Measurements from ENCODE around the gene SLC26A11. TPM values are rescaled to one million over a fixed set of nuclear protein-coding genes. Genes with fewer than 3 reads are reported as not detected.
A peak's percentile ranks its signal among the peaks of the same experiment; 100 is the strongest.
"Not testable (repeated sequence)": the region's sequence is repeated elsewhere in the genome, so short reads cannot be mapped to it uniquely, and the experiment has no call there.

The SLC26A11 gene
- total RNA-seq, 1 donor from 2014 or later = 42.4 TPM

DNA sequence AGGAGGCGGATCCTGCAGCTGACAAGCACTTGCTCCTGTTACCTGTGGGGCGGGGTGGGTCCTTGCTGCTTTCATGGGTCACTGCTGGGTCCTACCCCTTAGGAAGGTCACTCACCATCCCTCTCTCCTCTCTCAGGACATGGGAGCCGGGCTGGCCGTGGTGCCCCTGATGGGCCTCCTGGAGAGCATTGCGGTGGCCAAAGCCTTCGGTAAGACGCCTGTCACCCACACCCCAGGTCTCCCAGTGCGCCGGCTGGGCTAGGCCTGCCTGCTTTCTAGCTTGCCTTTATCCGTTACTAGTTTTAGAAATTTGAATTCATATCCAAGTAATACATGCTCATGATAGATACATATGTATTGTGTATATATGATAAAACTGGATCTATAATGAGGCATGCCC lies 17.2 kb downstream of the SLC26A11 start:
- Histone ChIP-seq H3K27ac (no peak overlapping the region), H3K36me3 (peaks cover 63% of the 10 kb centered on the region), H3K4me3 (no peak overlapping the region), H3K4me1 (no peaks in the 10 kb centered on the region), H3K27me3 (ENCODE audit: low read depth) (no peaks in the 10 kb centered on the region), H3K9me3 (peaks cover 13% of the 10 kb centered on the region)
- TF ChIP-seq, protein P1, sequence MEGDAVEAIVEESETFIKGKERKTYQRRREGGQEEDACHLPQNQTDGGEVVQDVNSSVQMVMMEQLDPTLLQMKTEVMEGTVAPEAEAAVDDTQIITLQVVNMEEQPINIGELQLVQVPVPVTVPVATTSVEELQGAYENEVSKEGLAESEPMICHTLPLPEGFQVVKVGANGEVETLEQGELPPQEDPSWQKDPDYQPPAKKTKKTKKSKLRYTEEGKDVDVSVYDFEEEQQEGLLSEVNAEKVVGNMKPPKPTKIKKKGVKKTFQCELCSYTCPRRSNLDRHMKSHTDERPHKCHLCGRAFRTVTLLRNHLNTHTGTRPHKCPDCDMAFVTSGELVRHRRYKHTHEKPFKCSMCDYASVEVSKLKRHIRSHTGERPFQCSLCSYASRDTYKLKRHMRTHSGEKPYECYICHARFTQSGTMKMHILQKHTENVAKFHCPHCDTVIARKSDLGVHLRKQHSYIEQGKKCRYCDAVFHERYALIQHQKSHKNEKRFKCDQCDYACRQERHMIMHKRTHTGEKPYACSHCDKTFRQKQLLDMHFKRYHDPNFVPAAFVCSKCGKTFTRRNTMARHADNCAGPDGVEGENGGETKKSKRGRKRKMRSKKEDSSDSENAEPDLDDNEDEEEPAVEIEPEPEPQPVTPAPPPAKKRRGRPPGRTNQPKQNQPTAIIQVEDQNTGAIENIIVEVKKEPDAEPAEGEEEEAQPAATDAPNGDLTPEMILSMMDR (IDR thresholded peaks at IDR 0.05) = no peak
- no peak for ATAC-seq
- DNase-seq = peak; percentile 28
- intact Hi-C loops (cut with DNase I) = no loop called here

DNA sequence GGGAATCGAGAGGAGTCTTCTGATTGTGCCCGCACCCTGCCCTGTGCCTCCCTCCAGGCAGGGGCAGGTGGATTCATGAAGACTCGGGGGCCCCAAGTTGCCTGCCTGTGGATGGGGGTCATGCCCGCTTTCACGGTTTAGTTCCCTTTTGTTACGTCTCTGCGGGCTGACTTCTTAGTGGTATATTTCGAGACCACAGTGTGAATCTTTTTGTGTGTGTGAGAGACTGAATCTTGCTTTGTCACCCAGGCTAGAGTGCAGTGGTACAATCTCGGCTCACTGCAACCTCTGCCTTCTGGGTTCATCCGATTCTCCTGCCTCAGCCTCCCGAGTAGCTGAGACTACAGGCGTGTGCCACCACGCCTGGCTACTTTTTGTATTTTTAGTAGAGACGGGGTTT lies 22.3 kb downstream of the SLC26A11 start:
- DNase-seq (peak; percentile 26), ATAC-seq (no peak)
- Histone ChIP-seq H3K27ac (no peak overlapping the region), H3K9me3 (no peaks in the 10 kb centered on the region), H3K4me3 (no peak overlapping the region), H3K27me3 (ENCODE audit: low read depth) (no peaks in the 10 kb centered on the region), H3K36me3 (peaks cover 68% of the 10 kb centered on the region), H3K4me1 (no peaks in the 10 kb centered on the region)
- TF ChIP-seq, protein P1 (IDR thresholded peaks at IDR 0.05) = no peak
- intact Hi-C loops (cut with DNase I) = no loop called here

DNA sequence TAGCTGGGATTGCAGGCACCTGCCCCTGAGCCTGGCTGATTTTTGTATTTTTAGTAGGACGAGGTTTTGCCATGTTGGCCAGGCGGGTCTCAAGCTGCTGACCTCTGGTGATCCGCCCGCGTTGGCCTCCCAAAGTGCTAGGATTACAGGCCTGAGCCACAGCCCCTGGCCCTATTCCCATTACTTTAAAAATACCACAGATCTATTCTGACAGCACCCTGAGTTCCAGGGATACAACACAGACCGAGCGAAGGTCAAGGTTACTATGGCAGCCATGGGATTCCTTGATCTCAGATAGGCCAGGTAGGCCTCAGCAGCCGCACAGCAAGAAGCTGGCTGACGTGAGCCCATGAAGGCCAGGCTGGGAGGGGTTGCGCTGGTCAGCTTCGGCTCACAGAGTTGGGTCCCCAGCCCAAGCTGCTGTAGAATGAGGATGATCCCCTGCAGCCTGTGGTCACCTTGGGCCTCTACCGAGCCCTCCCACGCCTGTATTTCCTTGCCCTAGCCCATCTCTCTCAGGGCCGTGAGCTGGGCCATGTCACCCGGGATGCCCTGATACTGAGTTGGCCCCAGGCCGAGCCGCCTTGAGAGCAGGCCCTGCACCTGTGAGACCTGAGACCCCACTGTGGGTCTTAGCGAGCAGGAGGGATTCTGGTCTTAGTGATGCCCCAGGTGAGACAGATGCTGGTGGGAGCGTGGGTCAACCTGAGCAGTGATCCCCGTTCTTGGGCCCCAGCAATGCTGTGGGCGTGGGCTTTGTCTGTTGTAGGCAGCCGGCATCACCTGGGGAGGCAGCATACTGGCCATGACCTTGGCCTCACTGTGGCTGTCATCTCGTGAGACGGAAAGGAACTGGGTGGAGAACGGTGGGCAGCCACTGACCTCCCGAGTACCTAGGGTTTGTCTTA lies 23.6 kb downstream of the SLC26A11 start:
- no peaks in the 10 kb centered on the region for H3K27me3 ChIP-seq (ENCODE audit: low read depth)
- DNase-seq (peak; percentile 20), ATAC-seq (no peak)
- TF ChIP-seq, protein P1 (IDR thresholded peaks at IDR 0.05) = no peak
- H3K4me1 ChIP-seq = no peaks in the 10 kb centered on the region
- peaks cover 63% of the 10 kb centered on the region for H3K36me3 ChIP-seq
- no peak overlapping the region for H3K27ac ChIP-seq
- intact Hi-C loops (cut with DNase I) = no loop called here
- H3K9me3 ChIP-seq = no peaks in the 10 kb centered on the region
- H3K4me3 ChIP-seq = no peak overlapping the region

DNA sequence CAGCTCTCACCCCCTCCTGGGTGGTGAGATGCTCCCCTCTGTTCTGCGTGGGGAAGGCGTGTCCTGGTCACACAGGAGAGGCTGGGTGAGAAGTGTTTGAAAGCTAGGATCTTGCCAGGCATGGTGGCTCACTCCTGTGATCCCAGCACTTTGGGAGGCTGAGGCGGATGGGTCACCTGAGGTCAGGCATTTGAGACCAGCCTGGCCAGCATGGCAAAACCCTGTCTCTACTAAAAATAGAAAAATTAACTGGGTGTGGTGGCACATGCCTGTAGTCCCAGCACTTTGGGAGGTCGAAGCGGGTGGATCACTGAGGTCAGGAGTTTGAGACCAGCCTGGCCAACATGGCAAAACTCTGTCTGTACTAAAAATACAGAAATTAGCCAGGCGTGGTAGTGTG lies 24.2 kb downstream of the SLC26A11 start:
- H3K27ac ChIP-seq; H3K9me3 ChIP-seq; H3K27me3 ChIP-seq (ENCODE audit: low read depth); ATAC-seq; H3K4me1 ChIP-seq; H3K4me3 ChIP-seq; intact Hi-C loops (cut with DNase I); DNase-seq: not testable (repeated sequence)
- H3K36me3 ChIP-seq = peaks cover 68% of the 10 kb centered on the region

DNA sequence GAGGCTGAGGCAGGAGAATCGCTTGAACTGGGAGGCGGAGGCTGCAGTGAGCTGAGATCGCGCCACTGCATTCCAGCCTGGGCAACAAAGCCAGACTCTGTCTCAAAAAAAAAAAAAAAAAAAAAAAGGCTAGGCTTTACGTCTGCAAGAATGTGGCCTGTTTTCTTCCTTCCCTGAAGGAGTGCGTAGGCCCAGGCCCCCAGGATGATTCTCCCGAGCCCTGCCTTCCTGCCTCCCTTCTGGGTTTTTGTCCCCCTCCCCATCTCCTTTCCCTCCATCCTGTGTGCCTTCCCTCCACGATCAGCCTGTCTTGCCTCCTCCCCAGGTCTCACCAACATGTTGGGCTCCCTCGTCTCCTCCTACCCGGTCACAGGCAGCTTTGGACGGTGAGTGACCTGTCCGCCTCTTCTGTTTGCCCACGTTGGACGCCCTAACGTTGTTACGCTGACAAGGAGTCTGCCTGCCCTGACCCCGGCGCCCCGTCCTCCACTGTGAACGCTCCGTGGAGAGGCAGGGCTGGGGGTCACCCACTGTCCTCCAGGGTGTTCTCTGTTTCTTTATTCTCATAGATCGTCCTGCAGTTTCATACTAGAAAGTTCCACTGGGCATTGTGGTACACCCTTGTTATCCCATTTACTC lies 24.8 kb downstream of the SLC26A11 start:
- H3K4me3 ChIP-seq = no peak overlapping the region
- TF ChIP-seq, protein P1 (IDR thresholded peaks at IDR 0.05) = no peak
- no peak overlapping the region for H3K27ac ChIP-seq
- no peaks in the 10 kb centered on the region for H3K9me3 ChIP-seq
- no peaks in the 10 kb centered on the region for H3K27me3 ChIP-seq (ENCODE audit: low read depth)
- no peaks in the 10 kb centered on the region for H3K4me1 ChIP-seq
- intact Hi-C loops (cut with DNase I) = no loop called here
- DNase-seq (no peak), ATAC-seq (no peak)
- H3K36me3 ChIP-seq = peaks cover 74% of the 10 kb centered on the region
